ENCODE measurements around the gene TBC1D10A.

TBC1D10A gene

GRCh38 chr22:30312053-30312452, 14.7 kb downstream of the TBC1D10A start:
- no peak overlapping the region for H3K4me3 ChIP-seq (ENCODE audit: low read length)
- no peak for TF ChIP-seq CTCF (conservative IDR thresholded peaks at IDR 0.05; ENCODE audit: low read length)
- DNase-seq (ENCODE audit: low read depth), result peak; percentile 79

GRCh38 chr22:30310881-30311771, 15.6 kb downstream of the TBC1D10A start:
- H3K4me3 ChIP-seq (ENCODE audit: low read length), result no peak overlapping the region
- TF ChIP-seq CTCF (conservative IDR thresholded peaks at IDR 0.05; ENCODE audit: low read length), result no peak
- peak; percentile 84 for DNase-seq (ENCODE audit: low read depth)

- H3K4me3 ChIP-seq (ENCODE audit: low read length), result no peak overlapping the region
- no peak for TF ChIP-seq CTCF (conservative IDR thresholded peaks at IDR 0.05; ENCODE audit: low read length)
- DNase-seq (ENCODE audit: low read depth), result peak; percentile 90
These were observed 16.6 kb downstream of the TBC1D10A start for GRCh38 chr22:30309951-30310741.

GRCh38 chr22:30308518-30309230, 18.1 kb downstream of the TBC1D10A start:
- peak; percentile 72 for DNase-seq (ENCODE audit: low read depth)
- no peak for TF ChIP-seq CTCF (conservative IDR thresholded peaks at IDR 0.05; ENCODE audit: low read length)
- H3K4me3 ChIP-seq (ENCODE audit: low read length), result no peak overlapping the region

- DNase-seq (ENCODE audit: low read depth), result no peak
- no peak for TF ChIP-seq CTCF (conservative IDR thresholded peaks at IDR 0.05; ENCODE audit: low read length)
- no peak overlapping the region for H3K4me3 ChIP-seq (ENCODE audit: low read length)
These were observed 18.6 kb downstream of the TBC1D10A start for GRCh38 chr22:30308093-30308492.

- no peak for DNase-seq (ENCODE audit: low read depth)
- no peak overlapping the region for H3K4me3 ChIP-seq (ENCODE audit: low read length)
- no peak for TF ChIP-seq CTCF (conservative IDR thresholded peaks at IDR 0.05; ENCODE audit: low read length)
These were observed 19.6 kb downstream of the TBC1D10A start for GRCh38 chr22:30307041-30307574.
